SK-N-SH (cell line): Measurements from ENCODE around the gene IGDCC3. TPM values are rescaled to one million over a fixed set of nuclear protein-coding genes. Genes with fewer than 3 reads are reported as not detected.

Experiments used
- CTCF ChIA-PET: fragments of 300-600, 350-600 bp; formaldehyde crosslinking; extraction: SDS; loops from one replicate; lab custom pipeline; 2021; lab: Yijun Ruan, JAX
- POLR2A ChIA-PET: fragments of 350-600 bp; sonication (Branson Sonifier 250); formaldehyde crosslinking; extraction: SDS; loops from one replicate; lab custom pipeline; 2020; ENCODE audit warnings: antibody characterized with exemption, inconsistent platforms; lab: Yijun Ruan, JAX
- DNase-seq: peaks from one replicate; pipeline ENCODE4 v3.0.0; 2012
- H2AFZ ChIP-seq: fragments of 200-600 bp; sonication (generic); 2 replicates; pipeline ENCODE4 v1.8.1; 2016; ENCODE audit warnings: antibody characterized with exemption, mild to moderate bottlenecking, low read depth
- H3F3A ChIP-seq: fragments of 200-600 bp; sonication (generic); replicated peaks from 2 replicates; pipeline ENCODE3; 2016; ENCODE audit warnings: antibody characterized with exemption, mild to moderate bottlenecking; ENCODE audit not compliant: insufficient read depth
- H3K27ac ChIP-seq, 2 experiments: fragments of 200-500 bp in 1 of 2; fragments of 200-600 bp in 1 of 2; sonication (Bioruptor generic) in 1 of 2; sonication (generic), shearing (Covaris generic) in 1 of 2; 2 replicates each; pipeline versions ENCODE4 v1.5.1 to v1.6.1; 2014 to 2016; ENCODE audit warnings: low read depth in 2 of 2, inconsistent platforms in 1 of 2, low read length in 1 of 2, mild to moderate bottlenecking in 1 of 2, mixed read lengths in 1 of 2
- H3K27me3 ChIP-seq: fragments of 200-600 bp; sonication (generic), shearing (Covaris generic); 2 replicates; pipeline ENCODE4 v1.6.1; 2016; ENCODE audit warnings: mixed run types; ENCODE audit not compliant: insufficient read depth
- H3K36me3 ChIP-seq, 2 experiments: fragments of 200-500 bp in 1 of 2; fragments of 200-600 bp in 1 of 2; sonication (Bioruptor generic) in 1 of 2; sonication (generic) in 1 of 2; replicated peaks in 1 of 2; 2 replicates each; pipeline versions ENCODE3 to v1.5.1; 2014 to 2016; ENCODE audit warnings: low read length in 1 of 2, mild to moderate bottlenecking in 1 of 2; ENCODE audit not compliant: insufficient read depth in 2 of 2, control insufficient read depth in 1 of 2
- H3K4me1 ChIP-seq, 2 experiments: fragments of 200-500 bp in 1 of 2; fragments of 200-600 bp in 1 of 2; sonication (Bioruptor generic) in 1 of 2; sonication (generic), shearing (Covaris generic) in 1 of 2; 2 replicates each; pipeline versions ENCODE4 v1.5.1 to v1.6.1; 2014 to 2016; ENCODE audit warnings: low read depth in 1 of 2, low read length in 1 of 2, mixed run types in 1 of 2; ENCODE audit not compliant: insufficient read depth in 2 of 2, control insufficient read depth in 1 of 2
- H3K4me2 ChIP-seq: fragments of 200-600 bp; sonication (generic), shearing (Covaris generic); 2 replicates; pipeline ENCODE4 v1.6.1; 2017; ENCODE audit warnings: mixed run types
- H3K4me3 ChIP-seq, 2 experiments: fragments of 200-500 bp in 1 of 2; fragments of 200-600 bp in 1 of 2; sonication (Bioruptor generic) in 1 of 2; sonication (generic), shearing (Covaris generic) in 1 of 2; 2 replicates each; pipeline versions ENCODE4 v1.5.1 to v1.8.1; 2014 to 2016; ENCODE audit warnings: low read depth in 2 of 2, inconsistent platforms in 1 of 2, low read length in 1 of 2, mild to moderate bottlenecking in 1 of 2, mixed read lengths in 1 of 2, moderate library complexity in 1 of 2
- H3K79me2 ChIP-seq: fragments of 200-600 bp; sonication (generic); 2 replicates; pipeline ENCODE4 v1.8.1; 2017; ENCODE audit warnings: mild to moderate bottlenecking; ENCODE audit not compliant: insufficient read depth
- H3K9ac ChIP-seq: fragments of 200-600 bp; sonication (generic); 2 replicates; pipeline ENCODE4 v1.6.1; 2017; ENCODE audit warnings: mixed run types
- H3K9me2 ChIP-seq: fragments of 200-600 bp; sonication (generic); 2 replicates; pipeline ENCODE4 v1.6.1; 2017; ENCODE audit warnings: mixed run types
- H3K9me3 ChIP-seq: fragments of 200-600 bp; sonication (generic); 2 replicates; pipeline ENCODE4 v1.6.1; 2017; ENCODE audit warnings: mixed run types, mild to moderate bottlenecking, moderate library complexity
- H4K20me1 ChIP-seq: fragments of 200-600 bp; sonication (generic); 2 replicates; pipeline ENCODE4 v1.6.1; 2017; ENCODE audit warnings: mild to moderate bottlenecking, mixed run types; ENCODE audit not compliant: insufficient read depth
- EP300 ChIP-seq, 2 experiments: IDR thresholded peaks; 2 replicates each; pipeline versions ENCODE4 v1.4.0 to v1.6.1; 2012; ENCODE audit warnings: borderline replicate concordance in 1 of 2, low read depth in 1 of 2, low read length in 1 of 2
- EZH2phosphoT487 ChIP-seq: fragments of 200-600 bp; sonication (generic); IDR thresholded peaks from 2 replicates; pipeline ENCODE4 v1.6.1; 2017; ENCODE audit warnings: low read depth, mixed run types, mild to moderate bottlenecking, antibody characterized with exemption, moderate library complexity, borderline replicate concordance
- FOSL2 ChIP-seq: IDR thresholded peaks from 2 replicates; pipeline ENCODE4 v1.4.0; 2012; ENCODE audit warnings: low read depth, mild to moderate bottlenecking, moderate library complexity, borderline replicate concordance
- FOXJ3 ChIP-seq: sonication (generic); formaldehyde crosslinking; IDR thresholded peaks from 2 replicates; pipeline ENCODE4 v1.5.1; 2020; ENCODE audit warnings: mild to moderate bottlenecking, missing genetic modification reagents
- JUND ChIP-seq: IDR thresholded peaks from 2 replicates; pipeline ENCODE4 v1.4.0; 2012
- MXI1 ChIP-seq: IDR thresholded peaks from 2 replicates; pipeline ENCODE4 v1.6.1; 2012; ENCODE audit warnings: mild to moderate bottlenecking, low read depth, low read length, improper control_type of control experiment
- POLR2AphosphoS5 ChIP-seq: IDR thresholded peaks from 2 replicates; pipeline ENCODE4 v1.6.1; 2012; ENCODE audit warnings: low read depth, low read length
- RAD21 ChIP-seq: IDR thresholded peaks from 2 replicates; pipeline ENCODE4 v1.6.1; 2012; ENCODE audit warnings: mild to moderate bottlenecking, low read length
- RCOR1 ChIP-seq: fragments of 150-350 bp; IDR thresholded peaks from 2 replicates; pipeline ENCODE4 v1.6.1; 2017; ENCODE audit warnings: antibody characterized with exemption, low read length
- RXRA ChIP-seq: IDR thresholded peaks from 2 replicates; pipeline ENCODE4 v1.4.0; 2012; ENCODE audit warnings: low read depth, mild to moderate bottlenecking, borderline replicate concordance
- SIN3A ChIP-seq: IDR thresholded peaks from 2 replicates; pipeline ENCODE4 v1.6.1; 2012; ENCODE audit warnings: low read depth, mild to moderate bottlenecking, low read length, moderate library complexity, borderline replicate concordance
- TAF1 ChIP-seq: IDR thresholded peaks from 2 replicates; pipeline ENCODE4 v1.6.1; 2012; ENCODE audit warnings: low read depth, mild to moderate bottlenecking, low read length, moderate library complexity, borderline replicate concordance
- TEAD4 ChIP-seq: IDR thresholded peaks from 2 replicates; pipeline ENCODE4 v1.4.0; 2012; ENCODE audit warnings: mild to moderate bottlenecking, borderline replicate concordance; ENCODE audit not compliant: insufficient read depth
- YY1 ChIP-seq: IDR thresholded peaks from 2 replicates; pipeline ENCODE4 v1.4.0; 2012; ENCODE audit warnings: low read depth, mild to moderate bottlenecking
- whole genome bisulfite sequencing: methylation state at CpG from one replicate; pipeline ENCODE4 v1.1.6; 2017; ENCODE audit warnings: low lambda C conversion rate; 5-methylcytosine and 5-hydroxymethylcytosine counted together
- polyA plus RNA-seq, 3 experiments: library from polyadenylated mRNA; depleted of rRNA; stranded (reverse); fragments of >200 nt; gene quantifications; 2 replicates each; pipeline ENCODE4 v1.2.3, GENCODE V29; 2012
- TF ChIP-seq, protein P1 (sequence below): IDR thresholded peaks from 2 replicates; pipeline ENCODE4 v1.4.0; 2012; ENCODE audit warnings: low read depth, borderline replicate concordance
- TF ChIP-seq, protein P2 (sequence below): IDR thresholded peaks from 2 replicates; pipeline ENCODE4 v1.4.0; 2012; ENCODE audit warnings: low read depth
- TF ChIP-seq, protein P3 (sequence below): fragments of 150-350 bp; IDR thresholded peaks from 2 replicates; pipeline ENCODE4 v1.6.1; 2016; ENCODE audit warnings: mild to moderate bottlenecking, low read depth, low read length
- TF ChIP-seq, protein P4 (sequence below): fragments of 150-350 bp; IDR thresholded peaks from 2 replicates; pipeline ENCODE4 v1.6.1; 2017; ENCODE audit warnings: antibody characterized with exemption, low read length, low read depth, borderline replicate concordance
- TF ChIP-seq, protein P5 (sequence below): IDR thresholded peaks from 2 replicates; pipeline ENCODE4 v1.6.1; 2012; ENCODE audit warnings: mild to moderate bottlenecking, low read depth, low read length, moderate library complexity
- TF ChIP-seq, protein P6 (sequence below): IDR thresholded peaks from 2 replicates; pipeline ENCODE4; 2012
- TF ChIP-seq, protein P7 (sequence below): IDR thresholded peaks from 2 replicates; pipeline ENCODE4 v1.4.0; 2012; ENCODE audit warnings: low read depth, borderline replicate concordance

The IGDCC3 gene
- polyA plus RNA-seq, 1 of the 3 experiments (the other 2 are of a cell fraction) = 0.43 TPM

DNA sequence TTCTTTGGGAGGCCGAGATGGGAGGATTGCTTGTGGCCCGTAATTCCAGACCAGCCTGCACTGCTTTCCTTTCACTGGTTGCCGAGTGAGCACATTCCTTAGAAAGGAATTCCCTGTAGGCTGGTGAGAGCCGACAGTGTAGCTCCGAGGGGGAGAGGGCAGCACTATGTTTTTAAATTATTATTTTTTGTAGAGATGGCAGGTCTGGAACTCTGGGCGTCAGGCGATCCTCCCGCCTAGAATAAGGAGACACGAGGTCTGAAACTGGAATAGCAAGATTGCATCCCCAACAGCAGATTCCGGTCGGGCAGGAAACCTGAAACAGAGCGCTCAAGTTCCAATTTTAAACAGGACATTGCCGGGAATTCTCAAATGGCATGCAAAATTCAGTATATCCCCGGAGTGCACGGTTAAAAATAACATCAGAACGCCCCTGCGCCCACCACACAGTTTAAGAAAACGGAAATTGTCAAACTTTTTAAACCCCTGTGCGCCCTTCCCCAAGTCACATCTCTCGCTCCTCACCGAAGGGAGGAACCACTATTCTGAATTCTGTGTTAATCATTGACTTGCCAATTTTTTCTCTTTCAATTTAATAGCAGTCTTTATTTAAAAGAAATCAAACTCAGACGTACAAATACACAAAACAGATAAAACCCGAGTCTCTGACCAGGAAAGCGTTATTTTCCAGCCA, 74.0 kb downstream of the IGDCC3 start:
- ChIA-PET CTCF (interaction anchor here (0.9 to 3.4 kb wide), 7 partner anchors 10 to 117 kb away, joined by 3 to 18 read pairs (median 4); no protein-coding TSS in a partner anchor), POLR2A (interaction anchor here (0.8 to 1.4 kb wide), 14 partner anchors 9 to 226 kb away, joined by 3 to 23 read pairs (median 6); partner anchors contain the start of genes CLPX, HACD3, PARP16 and PDCD7)
- 10% methylated on average over 24 of the region's 24 CpGs for WGBS
- Histone ChIP-seq H3K4me1 (peaks cover 8 to 10% of the 10 kb centered on the region in 2 experiments; a peak in 2 of 4 replicates), H3F3A (peaks cover 30% of the 10 kb centered on the region), H3K27me3 (no peaks in the 10 kb centered on the region), H3K79me2 (no peaks in the 10 kb centered on the region), H2AFZ (peak overlapping the region; percentile 94), H3K27ac (peak overlapping the region; percentile 89 to 95), H3K9me3 (no peaks in the 10 kb centered on the region), H3K9ac (peak overlapping the region; percentile 86), H3K4me3 (peak overlapping the region; percentile 44 to 56), H3K9me2 (no peaks in the 10 kb centered on the region), H3K36me3 (no peaks in the 10 kb centered on the region), H4K20me1 (peaks cover 4% of the 10 kb centered on the region; the same call in 1 of the 2 replicates), H3K4me2 (peak overlapping the region; percentile 85)
- peak; percentile 47 for DNase-seq
- TF ChIP-seq, protein P1, sequence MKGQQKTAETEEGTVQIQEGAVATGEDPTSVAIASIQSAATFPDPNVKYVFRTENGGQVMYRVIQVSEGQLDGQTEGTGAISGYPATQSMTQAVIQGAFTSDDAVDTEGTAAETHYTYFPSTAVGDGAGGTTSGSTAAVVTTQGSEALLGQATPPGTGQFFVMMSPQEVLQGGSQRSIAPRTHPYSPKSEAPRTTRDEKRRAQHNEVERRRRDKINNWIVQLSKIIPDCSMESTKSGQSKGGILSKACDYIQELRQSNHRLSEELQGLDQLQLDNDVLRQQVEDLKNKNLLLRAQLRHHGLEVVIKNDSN = no peak
- TF ChIP-seq TEAD4 (no peak), RXRA (no peak), YY1 (no peak), RAD21 (peak; percentile 51; the same call in 1 of the 2 replicates), MXI1 (peak; percentile 20), FOXJ3 (no peak), SIN3A (no peak), FOSL2 (no peak), JUND (no peak), TAF1 (0 out of 2 replicates have a peak, but pooled peaks have one; percentile 26), EZH2phosphoT487 (no peak), EP300 (IDR thresholded peaks at IDR 0.05; ENCODE audit: borderline replicate concordance in 1 of 2, low read depth in 1 of 2, low read length in 1 of 2) (no peak), POLR2AphosphoS5 (peak; percentile 48; the same call in 1 of the 2 replicates), RCOR1 (no peak)
- TF ChIP-seq, protein P2, sequence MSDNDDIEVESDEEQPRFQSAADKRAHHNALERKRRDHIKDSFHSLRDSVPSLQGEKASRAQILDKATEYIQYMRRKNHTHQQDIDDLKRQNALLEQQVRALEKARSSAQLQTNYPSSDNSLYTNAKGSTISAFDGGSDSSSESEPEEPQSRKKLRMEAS = peak; percentile 96
- TF ChIP-seq, protein P3, sequence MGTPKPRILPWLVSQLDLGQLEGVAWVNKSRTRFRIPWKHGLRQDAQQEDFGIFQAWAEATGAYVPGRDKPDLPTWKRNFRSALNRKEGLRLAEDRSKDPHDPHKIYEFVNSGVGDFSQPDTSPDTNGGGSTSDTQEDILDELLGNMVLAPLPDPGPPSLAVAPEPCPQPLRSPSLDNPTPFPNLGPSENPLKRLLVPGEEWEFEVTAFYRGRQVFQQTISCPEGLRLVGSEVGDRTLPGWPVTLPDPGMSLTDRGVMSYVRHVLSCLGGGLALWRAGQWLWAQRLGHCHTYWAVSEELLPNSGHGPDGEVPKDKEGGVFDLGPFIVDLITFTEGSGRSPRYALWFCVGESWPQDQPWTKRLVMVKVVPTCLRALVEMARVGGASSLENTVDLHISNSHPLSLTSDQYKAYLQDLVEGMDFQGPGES = no peak
- TF ChIP-seq, protein P4, sequence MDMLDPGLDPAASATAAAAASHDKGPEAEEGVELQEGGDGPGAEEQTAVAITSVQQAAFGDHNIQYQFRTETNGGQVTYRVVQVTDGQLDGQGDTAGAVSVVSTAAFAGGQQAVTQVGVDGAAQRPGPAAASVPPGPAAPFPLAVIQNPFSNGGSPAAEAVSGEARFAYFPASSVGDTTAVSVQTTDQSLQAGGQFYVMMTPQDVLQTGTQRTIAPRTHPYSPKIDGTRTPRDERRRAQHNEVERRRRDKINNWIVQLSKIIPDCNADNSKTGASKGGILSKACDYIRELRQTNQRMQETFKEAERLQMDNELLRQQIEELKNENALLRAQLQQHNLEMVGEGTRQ = no peak
- TF ChIP-seq, protein P5, sequence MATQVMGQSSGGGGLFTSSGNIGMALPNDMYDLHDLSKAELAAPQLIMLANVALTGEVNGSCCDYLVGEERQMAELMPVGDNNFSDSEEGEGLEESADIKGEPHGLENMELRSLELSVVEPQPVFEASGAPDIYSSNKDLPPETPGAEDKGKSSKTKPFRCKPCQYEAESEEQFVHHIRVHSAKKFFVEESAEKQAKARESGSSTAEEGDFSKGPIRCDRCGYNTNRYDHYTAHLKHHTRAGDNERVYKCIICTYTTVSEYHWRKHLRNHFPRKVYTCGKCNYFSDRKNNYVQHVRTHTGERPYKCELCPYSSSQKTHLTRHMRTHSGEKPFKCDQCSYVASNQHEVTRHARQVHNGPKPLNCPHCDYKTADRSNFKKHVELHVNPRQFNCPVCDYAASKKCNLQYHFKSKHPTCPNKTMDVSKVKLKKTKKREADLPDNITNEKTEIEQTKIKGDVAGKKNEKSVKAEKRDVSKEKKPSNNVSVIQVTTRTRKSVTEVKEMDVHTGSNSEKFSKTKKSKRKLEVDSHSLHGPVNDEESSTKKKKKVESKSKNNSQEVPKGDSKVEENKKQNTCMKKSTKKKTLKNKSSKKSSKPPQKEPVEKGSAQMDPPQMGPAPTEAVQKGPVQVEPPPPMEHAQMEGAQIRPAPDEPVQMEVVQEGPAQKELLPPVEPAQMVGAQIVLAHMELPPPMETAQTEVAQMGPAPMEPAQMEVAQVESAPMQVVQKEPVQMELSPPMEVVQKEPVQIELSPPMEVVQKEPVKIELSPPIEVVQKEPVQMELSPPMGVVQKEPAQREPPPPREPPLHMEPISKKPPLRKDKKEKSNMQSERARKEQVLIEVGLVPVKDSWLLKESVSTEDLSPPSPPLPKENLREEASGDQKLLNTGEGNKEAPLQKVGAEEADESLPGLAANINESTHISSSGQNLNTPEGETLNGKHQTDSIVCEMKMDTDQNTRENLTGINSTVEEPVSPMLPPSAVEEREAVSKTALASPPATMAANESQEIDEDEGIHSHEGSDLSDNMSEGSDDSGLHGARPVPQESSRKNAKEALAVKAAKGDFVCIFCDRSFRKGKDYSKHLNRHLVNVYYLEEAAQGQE = 0 out of 2 replicates have a peak, but pooled peaks have one; percentile 4
- TF ChIP-seq, protein P6, sequence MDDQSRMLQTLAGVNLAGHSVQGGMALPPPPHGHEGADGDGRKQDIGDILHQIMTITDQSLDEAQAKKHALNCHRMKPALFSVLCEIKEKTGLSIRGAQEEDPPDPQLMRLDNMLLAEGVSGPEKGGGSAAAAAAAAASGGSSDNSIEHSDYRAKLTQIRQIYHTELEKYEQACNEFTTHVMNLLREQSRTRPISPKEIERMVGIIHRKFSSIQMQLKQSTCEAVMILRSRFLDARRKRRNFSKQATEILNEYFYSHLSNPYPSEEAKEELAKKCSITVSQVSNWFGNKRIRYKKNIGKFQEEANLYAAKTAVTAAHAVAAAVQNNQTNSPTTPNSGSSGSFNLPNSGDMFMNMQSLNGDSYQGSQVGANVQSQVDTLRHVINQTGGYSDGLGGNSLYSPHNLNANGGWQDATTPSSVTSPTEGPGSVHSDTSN = no peak
- TF ChIP-seq, protein P7, sequence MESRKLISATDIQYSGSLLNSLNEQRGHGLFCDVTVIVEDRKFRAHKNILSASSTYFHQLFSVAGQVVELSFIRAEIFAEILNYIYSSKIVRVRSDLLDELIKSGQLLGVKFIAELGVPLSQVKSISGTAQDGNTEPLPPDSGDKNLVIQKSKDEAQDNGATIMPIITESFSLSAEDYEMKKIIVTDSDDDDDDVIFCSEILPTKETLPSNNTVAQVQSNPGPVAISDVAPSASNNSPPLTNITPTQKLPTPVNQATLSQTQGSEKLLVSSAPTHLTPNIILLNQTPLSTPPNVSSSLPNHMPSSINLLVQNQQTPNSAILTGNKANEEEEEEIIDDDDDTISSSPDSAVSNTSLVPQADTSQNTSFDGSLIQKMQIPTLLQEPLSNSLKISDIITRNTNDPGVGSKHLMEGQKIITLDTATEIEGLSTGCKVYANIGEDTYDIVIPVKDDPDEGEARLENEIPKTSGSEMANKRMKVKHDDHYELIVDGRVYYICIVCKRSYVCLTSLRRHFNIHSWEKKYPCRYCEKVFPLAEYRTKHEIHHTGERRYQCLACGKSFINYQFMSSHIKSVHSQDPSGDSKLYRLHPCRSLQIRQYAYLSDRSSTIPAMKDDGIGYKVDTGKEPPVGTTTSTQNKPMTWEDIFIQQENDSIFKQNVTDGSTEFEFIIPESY = no peak
